Measurements from ENCODE around the gene HCN2.

DNA sequence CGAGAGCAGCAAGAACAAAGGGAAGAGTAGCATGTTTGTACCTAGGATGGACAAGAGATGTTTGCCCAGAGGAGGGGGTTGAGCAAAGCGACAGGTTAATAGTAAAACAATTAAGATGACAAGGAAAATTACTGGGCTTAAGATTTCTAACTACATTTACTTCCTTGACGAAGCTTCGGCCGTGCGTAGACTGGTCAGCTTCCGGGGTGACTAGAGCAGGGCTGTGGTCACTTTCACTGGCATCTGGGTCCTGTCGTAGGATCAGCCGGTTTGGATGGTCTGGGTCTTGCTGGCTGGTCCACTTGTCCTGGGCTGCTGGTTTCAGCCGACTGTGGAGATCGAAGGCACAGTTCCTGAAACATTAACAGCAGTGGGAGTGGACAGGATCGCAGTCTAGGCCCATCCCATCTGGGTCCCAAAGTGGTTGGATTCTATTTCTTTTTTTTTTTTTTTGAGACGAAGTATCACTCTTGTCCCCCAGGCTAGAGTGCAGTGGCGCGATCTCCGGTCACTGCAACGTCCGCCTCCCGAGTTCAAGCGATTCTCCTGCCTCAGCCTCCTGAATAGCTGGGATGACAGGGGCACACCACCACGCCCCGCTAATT is 22.3 kb upstream of the HCN2 start:
- no peak for TF ChIP-seq CTCF (IDR thresholded peaks at IDR 0.05; ENCODE audit: control extremely low read depth in 1 of 3, insufficient read depth in 1 of 3, low read depth in 1 of 3, low read length in 3 of 3)
- TF ChIP-seq CBX5 (IDR thresholded peaks at IDR 0.05; ENCODE audit: low read depth, low read length), result no peak
- no peak for TF ChIP-seq JUND (IDR thresholded peaks at IDR 0.05; ENCODE audit: low read length)
- no peak for TF ChIP-seq POLR2AphosphoS5 (IDR thresholded peaks at IDR 0.05; ENCODE audit: low read depth, low read length)
- TF ChIP-seq CEBPB (IDR thresholded peaks at IDR 0.05; ENCODE audit: low read depth, low read length), result no peak
- no peak for TF ChIP-seq TAF1 (IDR thresholded peaks at IDR 0.05; ENCODE audit: low read depth, low read length)
- TF ChIP-seq PHF8 (conservative IDR thresholded peaks at IDR 0.05; ENCODE audit: low read depth, low read length), result no peak
- TF ChIP-seq BCL11A (IDR thresholded peaks at IDR 0.05; ENCODE audit: low read depth in 2 of 2, low read length in 2 of 2), result no peak
- TF ChIP-seq EZH2 (IDR thresholded peaks at IDR 0.05; ENCODE audit: low read depth, low read length, severe bottlenecking), result no peak
- TF ChIP-seq ZNF274 (IDR thresholded peaks at IDR 0.05; ENCODE audit: borderline replicate concordance, extremely low read depth, low read length), result no peak
- TF ChIP-seq USF2 (IDR thresholded peaks at IDR 0.05; ENCODE audit: low read length), result no peak
- no peak for TF ChIP-seq RAD21 (IDR thresholded peaks at IDR 0.05 in 1 of 2, conservative IDR thresholded peaks at IDR 0.05 in 1 of 2; ENCODE audit: low read depth in 2 of 2, low read length in 2 of 2)
